GM21619 (cell line): ENCODE results near the gene POC1B.

ENCODE experiments used
- ATAC-seq: cut with Tn5 transposase; IDR thresholded peaks from one replicate; pipeline ENCODE4 v1.9.1; 2021; ENCODE audit not compliant: unreplicated experiment

The POC1B gene

GRCh38 chr12:89525824-89526770, at the start of gene POC1B:
TSS of gene POC1B (minus strand) at chr12:89526047. CDS start at chr12:89525895, 152 bp downstream.
- ATAC-seq = peak; percentile 70

GRCh38 chr12:89575374-89575773, 49.5 kb upstream of the POC1B start:
- no peak for ATAC-seq

DNA sequence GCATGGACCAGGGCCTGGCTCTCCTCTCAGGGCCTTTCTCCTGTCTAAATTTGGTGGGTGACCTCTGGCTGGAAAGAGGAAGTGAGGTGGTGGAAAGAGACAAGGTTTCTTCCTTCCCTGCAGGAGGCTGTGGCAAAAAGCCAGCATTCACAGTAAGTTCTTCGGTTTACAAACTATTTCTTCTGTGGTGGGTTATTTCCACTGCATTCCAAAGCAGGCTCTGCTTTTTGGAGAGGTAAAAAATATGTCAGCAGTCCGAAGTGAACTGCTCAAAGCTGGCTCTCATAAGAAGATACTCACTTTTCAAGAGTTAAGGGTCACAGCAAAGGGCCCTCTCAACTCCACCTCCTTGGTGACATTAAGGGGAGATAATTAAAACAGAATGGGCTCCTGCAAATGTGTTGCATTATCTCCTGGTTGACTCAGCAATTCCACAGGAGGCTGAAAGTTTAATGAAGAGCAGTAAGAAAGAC, 48.9 kb upstream of the POC1B start:
- no peak for ATAC-seq

GRCh38 chr12:89573051-89573810, 47.4 kb upstream of the POC1B start:
- ATAC-seq = no peak

DNA sequence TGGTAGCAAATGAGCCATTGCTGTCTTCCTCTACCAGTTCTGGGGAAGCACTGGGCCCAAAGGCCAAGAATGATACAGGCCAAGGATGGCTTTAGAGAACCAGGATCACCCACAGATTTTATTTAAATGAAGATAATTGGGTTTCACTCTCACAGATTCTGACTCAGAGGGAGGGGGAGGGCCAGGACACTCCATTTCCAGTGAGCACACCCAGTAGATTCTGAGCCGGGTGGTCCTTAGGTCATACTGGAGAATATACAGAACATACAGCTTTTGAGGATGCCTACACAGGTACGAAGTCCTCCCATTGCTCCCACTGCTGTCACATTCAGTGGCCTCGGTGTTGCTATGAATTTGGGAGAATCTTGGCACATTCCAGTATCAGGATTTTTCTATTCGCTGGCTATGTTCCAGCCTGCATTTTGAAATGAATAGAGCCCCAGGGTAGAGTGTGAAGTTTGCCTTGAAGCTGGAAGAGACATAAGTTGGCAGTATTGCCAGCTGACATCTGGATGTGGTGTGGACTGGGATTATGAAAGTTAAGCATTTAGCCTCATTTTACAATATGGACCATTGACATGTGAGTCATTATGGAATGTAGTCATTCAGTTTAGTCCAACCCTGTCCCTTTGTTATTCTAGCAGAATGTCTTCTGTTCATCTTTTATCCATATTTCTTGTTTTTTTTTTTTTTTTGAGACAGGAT, 45.8 kb upstream of the POC1B start:
- no peak for ATAC-seq

DNA sequence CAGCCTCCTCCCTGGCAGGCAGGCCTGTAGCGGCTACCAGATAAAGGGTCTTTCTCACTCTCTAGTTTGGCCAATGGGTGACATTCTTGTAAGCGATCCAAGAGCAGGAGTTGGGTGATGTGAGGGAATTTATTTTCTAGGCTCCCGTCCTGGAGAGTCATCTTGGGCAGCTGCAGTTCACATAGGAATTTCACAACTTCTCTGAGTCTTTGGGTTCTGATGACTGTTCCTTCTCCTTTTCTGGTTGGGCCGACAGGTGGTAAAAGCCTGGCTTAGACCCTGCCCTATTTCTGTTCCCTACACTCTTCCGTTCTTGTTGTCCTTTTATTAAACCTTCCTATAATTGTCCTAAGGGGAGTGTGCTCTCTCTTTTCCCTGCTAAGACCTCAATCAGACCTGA, 42.6 kb upstream of the POC1B start:
- ATAC-seq = no peak

DNA sequence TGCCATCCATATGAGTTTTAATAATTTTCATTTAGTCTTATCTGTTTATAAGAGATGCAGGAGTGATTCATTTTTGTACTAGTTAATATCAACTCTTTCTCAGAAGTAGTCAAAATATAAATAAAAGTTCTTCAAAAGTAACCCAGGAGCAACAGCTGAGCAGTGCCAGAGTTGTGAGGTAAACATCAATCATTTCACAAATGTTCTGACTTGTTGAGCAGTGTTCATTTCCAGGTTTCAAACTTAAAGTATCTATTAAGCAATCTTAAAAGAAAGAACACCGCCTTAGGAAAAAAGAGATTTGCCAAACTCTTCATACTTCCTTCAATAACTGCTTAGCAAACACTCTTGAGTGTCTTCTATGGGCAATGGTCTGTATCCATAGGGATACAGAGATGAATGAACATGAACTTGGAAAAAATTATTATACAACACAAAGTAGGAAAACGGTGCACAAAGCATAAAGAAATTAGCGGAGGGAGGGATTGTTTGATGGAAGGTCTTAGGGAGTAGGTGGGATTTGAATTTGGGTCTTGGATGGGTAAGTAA, 41.9 kb upstream of the POC1B start:
- ATAC-seq = no peak

DNA sequence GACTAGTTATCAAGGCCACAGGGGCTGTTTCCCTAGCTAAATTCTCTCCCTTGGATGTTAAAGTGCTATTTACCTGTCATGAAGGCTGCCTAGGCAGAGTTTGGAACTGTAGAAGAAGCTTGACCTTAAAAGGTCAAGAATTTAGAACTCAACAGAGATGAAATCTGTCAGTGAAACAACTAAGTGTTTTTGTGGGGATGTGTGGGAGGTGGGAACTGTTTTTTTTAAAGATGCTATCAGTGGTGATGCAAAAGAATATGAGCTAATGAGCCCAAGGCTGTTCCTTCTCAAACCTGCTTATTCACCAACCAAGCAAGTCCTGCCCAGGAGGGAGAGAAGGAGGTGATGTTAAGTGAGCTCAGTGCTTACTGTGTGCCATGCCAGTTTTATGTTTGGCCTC, 40.8 kb upstream of the POC1B start:
- ATAC-seq = no peak

DNA sequence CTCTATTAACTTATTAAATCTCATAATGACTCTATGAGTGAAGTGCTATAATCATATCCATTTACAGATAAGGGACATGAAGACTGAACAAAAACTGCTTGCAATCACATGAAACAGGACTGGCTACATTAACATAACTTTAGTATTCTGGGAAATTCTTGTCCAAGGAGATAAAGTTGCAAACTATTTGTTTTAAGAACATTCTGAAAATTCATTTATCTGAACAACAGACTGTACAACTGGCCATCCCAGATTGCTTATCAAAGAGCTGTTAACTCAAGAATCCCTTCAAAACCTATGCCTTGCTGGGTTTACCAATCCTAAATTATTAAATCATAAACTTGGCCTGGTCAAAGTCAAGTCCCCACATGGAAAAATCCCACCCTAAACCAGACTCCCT, 39.2 kb upstream of the POC1B start:
- ATAC-seq = no peak

GRCh38 chr12:89559753-89560152, 33.9 kb upstream of the POC1B start:
- no peak for ATAC-seq

GRCh38 chr12:89556976-89557375, 31.1 kb upstream of the POC1B start:
- ATAC-seq = no peak

DNA sequence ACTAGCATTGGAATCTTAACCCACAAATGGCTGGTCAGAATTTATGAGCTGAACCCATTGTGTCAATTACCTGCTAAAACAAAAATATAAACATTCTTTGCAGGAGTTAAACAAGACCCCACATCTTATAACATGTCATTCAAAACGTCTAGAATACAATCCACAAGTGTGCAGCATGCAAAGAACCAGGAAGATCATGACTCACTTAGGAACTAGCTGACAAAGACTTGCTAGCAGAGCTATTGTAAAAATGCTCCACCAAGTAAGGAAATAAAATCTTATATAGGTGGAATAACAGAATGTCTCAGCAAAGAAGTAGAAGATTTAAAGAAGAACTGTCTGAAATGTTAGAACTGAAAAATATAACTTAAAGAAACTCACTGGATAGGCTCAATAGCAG, 26.5 kb upstream of the POC1B start:
- ATAC-seq = no peak

- no peak for ATAC-seq
These were observed 25.9 kb upstream of the POC1B start for GRCh38 chr12:89551747-89552146.

DNA sequence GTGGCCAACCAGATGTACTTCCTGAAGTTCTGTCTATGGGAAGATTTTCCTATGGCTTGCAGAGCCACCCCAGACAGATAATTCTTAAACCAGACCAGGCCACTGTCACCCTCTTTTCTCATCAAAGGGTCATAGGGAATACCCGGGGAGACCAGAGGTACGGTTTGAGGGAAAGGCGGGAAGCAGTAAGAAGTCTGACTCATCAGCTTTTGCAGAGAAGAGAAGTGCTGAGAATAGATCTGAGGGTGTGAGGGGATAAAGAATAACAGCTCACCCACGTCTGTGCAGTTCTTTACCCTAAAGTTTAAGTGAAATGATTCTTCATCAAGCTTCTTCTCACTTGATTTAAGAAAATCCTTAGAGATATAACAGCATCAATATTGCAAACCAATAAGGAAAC, 21.3 kb upstream of the POC1B start:
- no peak for ATAC-seq

GRCh38 chr12:89546151-89546550, 20.3 kb upstream of the POC1B start:
- no peak for ATAC-seq

DNA sequence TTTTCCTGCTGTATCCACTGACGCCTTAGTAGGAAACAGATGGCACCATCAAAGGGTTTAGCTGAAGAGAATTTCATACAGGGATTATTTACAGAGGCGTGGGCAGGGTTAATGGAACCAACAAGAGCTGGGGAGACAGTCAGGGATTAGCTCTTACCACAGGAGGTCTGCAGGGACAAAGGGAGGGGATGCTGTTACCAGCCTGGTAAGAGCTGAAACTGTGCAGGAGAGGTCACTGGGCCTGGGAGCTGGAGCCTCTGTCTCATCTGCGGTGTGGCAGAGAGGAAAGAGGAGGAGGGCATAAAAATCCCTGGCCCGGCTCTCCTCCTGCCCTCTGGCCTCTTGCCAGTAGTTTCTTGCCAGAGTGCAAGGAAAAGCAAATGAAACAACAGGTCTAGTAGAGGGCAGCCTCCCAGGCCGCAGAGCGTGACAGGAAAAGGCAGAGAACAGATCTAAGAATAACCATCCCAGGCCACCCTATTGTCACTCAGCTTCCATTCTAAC, 18.9 kb upstream of the POC1B start:
- ATAC-seq = no peak

- no peak for ATAC-seq
These were observed 18.2 kb upstream of the POC1B start for GRCh38 chr12:89544022-89544421.

- ATAC-seq = peak; percentile 85
These were observed 17.2 kb upstream of the POC1B start for GRCh38 chr12:89542912-89543592.

DNA sequence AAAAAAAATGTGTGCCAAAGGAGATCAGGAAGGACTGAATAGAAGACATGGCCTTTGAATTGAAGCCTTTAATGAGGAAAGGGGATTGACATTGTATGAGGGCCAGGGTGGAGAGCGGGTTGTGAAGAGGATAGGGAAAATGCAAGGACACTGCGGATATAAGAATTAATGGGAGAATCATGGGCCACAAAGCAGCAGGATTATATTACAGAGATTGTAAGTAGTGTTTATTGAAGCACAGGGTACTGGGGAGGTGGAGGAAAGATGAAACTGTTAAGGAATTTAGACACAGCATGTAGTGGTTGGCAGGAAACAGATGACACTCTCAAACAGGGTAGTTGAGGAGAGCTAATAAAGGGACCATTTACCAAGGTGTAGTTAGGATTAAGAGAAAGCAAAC, 16.4 kb upstream of the POC1B start:
- no peak for ATAC-seq

- no peak for ATAC-seq
These were observed 14.7 kb upstream of the POC1B start for GRCh38 chr12:89540586-89540985.
